NCI-H146 treated with DMSO at 0.1 percent for 48 hours (cell line): ENCODE measurements around the gene ERCC4.

Experiments
- DNase-seq: peaks from one replicate; lab custom pipeline; 2025; ENCODE audit not compliant: unreplicated experiment; lab: John Stamatoyannopoulos, UW

The ERCC4 gene

DNA sequence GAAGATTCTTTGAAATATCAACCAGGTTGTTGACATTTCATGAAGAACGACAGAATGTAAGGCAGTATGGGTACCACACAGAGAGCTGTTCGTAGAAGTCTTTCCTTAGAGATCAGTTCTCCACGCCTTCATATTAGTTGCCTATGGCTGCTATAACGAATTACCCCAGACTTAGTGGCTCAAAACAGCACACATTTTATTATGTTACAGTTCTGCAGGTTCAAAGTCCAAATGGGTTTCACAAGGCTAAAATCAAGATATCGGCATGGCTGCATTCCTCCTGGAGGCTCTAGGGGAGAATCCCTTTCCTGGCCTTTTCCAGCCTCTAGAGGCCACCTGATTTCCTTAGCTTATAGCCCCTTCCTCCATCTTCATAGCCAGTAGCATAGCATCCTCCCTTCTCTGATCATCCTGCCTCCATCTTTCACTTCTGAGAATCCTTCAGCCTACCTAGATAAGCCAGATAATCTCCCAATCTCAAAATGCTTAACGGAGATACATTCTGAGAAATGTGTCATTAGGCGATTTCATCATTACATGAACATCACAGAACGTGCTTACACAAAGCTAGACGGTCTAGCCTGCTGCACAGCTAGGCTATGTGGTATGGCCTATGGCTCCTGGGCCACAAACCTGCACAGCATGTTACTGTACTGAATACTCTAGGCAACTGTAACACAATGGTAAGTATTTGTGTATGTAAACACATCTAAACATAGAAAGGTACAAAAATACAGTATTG, 26.0 kb downstream of the ERCC4 start:
- no peak for DNase-seq

DNA sequence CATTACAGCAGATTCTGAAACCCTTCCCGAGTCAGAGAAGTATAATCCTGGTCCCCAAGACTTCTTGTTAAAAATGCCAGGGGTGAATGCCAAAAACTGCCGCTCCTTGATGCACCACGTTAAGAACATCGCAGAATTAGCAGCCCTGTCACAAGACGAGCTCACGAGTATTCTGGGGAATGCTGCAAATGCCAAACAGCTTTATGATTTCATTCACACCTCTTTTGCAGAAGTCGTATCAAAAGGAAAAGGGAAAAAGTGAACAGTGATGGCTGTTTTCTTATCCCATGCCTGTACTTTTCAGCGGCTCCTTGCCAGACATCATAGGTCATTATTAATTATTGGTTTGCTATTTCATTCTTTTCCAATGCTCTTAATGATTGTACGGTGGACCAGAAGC, 28.1 kb downstream of the ERCC4 start:
- DNase-seq, result no peak

DNA sequence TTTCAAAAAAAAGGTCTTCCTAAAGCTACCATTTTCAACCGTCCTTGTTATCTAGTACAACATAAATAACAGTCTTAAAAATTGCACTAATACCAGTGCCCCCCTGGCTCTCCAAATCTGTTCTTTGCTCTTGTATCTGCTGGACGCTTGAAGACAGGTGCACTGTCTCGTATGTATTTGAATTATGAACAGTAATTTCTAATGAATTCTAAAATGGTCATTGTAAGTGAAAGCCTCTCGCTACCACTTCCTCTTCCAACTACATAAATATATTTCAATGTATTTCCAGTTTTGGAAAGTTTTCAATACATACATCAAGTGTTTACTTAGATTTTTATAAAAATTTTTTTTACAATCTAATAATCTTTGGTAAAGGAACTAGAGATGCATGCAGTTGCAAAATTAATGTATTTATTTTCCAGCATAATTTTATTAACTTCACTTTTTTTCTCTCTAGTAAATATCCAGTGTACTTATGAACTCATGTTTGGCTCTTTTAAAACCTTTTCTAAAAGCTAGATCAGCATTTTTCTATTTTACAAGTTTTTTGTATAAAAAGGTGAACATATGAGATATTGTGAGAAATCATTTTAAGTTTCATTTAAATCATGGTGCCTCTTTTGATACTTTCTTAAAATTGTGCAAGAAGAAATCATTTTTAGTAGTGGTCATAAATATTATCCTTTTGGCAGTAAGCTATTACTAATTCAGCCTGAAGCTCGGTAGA, 31.0 kb downstream of the ERCC4 start:
- DNase-seq, result no peak

DNA sequence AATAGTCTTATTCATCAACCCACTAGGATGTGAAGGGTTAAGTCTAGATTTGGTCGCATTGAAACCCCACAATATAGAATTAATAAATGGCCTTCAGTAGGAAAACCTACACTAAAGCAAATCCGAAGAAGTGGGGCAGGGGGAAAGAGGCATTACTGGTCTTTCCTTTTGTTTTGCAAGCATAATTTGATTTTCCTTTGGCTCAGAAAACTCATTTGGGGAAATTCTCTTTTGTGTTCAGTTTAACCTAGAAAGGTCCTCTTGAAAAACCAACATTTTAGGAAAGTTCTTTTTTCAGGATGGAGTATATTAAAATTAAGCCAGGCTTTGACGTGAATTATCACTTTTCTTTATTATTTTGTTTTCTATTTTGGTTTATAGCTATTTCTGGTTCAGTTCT, 31.7 kb downstream of the ERCC4 start:
- DNase-seq, result no peak

DNA sequence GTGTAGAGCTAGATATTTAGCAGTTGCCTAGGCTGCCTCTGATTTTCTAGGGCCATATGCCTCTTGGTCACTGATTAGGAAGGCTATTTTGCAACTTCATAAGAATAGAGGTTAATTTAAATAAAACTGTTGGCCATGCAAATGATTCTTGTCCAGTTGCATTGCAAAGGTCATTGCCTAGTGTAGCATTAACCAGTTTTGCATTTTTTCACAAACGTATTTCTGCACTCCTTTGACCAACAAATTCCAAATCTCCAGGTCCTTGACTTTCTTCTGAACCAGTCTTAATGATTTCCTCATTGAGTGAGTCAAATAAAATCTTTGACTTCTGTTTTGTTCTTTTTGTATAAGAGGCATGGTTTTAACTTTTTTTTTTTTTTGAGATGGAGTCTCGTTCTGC, 33.5 kb downstream of the ERCC4 start:
- DNase-seq, result no peak

DNA sequence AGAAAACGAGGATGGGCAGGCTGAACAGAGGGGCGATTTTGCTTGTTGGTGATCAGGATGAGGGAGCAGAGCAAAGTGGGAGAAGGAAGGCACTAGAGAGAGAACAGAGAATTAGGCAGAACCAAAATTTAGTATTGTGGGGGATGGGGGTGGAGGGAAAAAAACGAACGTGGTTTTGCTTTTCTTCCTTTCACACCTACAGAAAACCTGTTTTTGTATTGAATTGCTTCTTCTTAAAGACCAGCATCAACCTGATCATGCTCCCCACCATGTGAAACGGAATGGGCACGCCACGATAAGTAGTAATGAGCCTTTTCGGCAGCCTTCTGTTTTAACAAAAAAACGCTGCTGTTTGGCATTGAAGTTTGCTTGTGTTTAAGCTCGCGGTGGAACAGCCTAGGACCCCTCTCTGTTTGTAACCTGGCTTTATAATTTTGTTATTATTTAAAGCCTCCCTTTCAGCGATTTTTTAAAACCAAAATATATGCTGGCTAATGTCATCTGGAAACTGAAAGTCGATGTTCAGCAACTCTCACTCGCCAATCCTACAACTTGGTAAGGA, 36.8 kb downstream of the ERCC4 start:
- no peak for DNase-seq

DNA sequence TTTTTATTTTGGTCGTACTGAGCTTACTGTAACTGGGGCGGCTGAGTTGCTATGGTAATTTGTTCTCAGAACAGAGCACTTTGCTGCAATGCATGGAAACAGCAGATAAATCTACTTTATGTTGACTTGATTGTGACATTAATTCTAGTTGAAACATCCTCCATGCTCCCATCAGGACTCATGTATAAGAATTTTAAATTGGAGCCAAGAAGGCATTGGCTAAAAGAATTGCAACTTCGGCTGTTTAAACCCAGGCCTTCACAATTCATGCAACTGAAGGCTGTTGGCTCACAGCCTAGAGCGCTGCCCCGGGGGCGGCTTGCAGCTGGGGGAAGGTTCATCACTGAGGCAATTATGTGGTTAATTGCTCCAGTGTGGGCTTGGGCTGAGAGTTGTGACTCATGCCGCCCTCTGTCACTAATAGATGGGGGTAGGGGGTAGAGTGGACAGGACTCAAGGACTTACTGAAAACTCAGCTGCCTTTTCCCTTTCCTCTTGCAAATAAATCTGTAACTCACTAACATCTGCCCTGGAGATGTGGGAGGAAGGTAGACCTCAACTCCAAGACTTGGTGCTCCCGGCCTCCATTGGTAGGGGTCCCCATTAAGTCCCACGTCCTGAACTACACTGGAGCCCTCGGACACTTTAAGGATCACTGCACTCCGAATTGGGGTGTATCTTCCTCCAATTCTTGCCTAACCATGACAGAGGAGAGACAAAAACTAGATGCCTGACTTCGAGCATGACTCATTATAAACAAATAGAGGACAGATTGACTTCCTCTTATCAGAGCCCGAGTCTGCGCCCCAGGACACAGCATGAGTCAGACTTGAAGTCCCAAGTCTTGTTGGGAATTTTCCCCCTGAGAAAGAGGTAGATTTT, 37.5 kb downstream of the ERCC4 start:
- DNase-seq, result peak; percentile 88

DNA sequence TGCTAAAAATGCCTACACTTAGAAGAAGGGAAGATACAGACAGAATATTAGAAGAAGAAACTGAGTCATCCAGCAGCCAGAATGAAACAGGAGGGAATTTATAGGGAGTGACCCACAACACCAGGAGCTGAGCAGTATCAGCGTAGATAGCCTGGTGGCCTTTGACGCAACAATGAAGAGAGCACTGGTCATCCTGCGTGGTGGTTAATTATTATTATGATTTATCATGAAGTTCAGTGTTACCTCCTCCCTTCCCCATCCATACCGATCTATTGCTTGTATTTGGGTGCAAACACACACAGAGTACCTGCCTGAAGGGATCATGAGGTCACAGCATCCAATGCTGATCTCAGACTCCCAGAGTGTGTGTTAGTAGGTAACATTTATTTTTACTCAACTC, 38.5 kb downstream of the ERCC4 start:
- no peak for DNase-seq

DNA sequence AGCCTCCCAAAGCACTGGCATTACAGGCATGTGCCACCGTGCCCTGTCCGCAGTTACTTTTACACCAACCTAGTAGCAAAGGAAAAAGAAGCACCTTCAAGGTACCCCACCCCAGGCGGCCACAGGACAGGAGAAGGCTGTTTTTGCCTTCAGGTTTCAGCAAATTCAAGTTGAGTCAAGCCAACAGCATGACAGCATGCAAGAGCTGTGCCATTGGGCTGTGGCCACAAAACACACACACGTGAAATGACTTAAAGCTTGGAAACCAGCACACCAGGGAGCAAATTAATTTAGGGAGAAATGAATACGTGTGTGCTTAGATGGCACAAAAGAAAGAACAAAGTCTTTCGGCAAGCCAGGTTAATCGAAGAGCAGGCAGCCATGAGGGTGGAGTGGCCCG, 39.7 kb downstream of the ERCC4 start:
- DNase-seq, result peak; percentile 48

DNA sequence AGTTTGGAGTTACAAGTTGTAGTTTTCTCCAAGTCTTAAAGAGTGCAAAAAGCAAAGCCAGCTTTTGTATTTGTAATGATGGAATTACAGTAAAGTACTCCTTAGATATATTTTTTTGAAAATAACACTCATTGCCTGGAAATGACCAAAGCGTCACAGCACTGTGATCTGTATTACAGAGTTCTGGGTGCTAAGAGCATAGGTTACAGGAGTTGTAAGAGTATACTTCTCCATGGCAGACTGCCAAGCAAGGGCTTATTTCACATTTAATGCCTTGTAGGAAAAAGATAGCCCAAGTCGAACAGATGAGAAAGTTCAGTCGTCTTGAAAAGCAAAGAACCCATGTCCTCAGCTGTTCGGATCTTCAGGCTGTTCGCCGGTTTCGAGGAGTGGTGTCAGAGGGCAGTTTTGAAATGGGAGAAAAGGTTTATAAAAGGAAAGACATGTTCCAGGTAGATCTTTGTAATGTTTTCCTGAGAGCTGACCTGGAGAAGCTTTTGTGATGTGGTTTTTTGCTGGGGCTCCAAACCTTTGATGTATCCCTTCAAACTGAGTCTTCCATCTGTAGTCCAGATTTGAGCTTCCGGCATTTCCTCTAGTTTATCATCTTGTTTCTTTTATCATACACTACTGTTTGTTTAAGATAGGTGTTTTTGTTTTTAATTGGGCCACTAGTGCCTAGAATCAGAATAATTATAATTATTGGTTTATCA, 41.3 kb downstream of the ERCC4 start:
- no peak for DNase-seq

DNA sequence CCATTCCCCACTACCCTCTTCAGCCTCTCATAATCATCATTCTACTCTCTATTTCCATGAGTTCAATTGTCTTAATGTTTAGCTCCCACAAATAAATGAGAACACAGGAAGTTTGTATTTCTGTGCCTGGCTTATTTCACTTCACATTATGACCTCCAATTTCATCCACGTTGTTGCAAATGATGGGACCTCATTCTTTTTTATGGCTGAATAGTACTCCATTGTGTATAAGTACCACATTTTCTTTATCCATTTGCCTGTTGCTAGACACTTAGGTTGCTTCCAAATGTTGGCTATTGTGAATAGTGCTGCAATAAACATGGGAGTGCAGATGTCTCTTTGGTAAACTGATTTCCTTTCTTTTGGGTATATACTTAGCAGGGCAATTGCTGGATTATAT, 42.3 kb downstream of the ERCC4 start:
- DNase-seq, result no peak

DNA sequence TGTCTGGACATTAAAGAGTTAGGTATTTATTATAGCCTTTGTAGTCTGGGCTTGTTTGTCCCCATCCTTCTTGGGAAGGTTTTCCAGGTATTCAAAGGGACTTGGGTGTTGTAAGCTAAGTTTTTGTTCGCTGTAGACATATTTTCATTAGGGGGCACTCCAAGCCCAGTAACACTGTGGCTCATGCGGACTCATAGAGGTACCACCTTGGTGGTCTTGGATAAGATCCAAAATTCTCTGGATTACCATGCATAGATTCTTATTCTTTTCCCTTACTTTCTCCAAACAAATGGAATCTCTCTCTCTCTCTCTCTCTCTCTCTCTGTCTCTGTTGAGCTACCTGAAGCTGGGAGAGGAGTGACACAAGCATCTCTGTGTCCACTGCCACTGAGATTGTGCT, 48.9 kb downstream of the ERCC4 start:
- DNase-seq, result no peak

DNA sequence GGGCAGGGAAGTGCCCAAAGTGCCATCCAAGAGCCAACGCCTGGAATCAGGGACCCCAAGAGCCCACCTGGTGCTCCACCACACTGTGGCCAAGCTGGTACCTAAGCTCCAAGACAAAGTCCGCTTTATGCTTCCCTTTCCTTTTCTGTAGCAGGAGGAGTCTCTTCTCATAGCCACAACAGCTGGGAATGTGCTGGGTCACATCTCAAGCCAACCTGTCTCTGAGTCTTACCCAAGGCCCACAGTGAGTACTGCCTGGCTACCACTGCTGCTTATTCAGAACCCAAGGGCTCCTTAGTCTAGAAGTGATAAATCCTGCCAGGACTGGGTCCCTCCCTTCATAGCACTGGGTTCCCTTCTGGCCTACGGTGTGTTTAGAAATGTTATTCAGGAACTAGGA, 49.8 kb downstream of the ERCC4 start:
- DNase-seq, result no peak

DNA sequence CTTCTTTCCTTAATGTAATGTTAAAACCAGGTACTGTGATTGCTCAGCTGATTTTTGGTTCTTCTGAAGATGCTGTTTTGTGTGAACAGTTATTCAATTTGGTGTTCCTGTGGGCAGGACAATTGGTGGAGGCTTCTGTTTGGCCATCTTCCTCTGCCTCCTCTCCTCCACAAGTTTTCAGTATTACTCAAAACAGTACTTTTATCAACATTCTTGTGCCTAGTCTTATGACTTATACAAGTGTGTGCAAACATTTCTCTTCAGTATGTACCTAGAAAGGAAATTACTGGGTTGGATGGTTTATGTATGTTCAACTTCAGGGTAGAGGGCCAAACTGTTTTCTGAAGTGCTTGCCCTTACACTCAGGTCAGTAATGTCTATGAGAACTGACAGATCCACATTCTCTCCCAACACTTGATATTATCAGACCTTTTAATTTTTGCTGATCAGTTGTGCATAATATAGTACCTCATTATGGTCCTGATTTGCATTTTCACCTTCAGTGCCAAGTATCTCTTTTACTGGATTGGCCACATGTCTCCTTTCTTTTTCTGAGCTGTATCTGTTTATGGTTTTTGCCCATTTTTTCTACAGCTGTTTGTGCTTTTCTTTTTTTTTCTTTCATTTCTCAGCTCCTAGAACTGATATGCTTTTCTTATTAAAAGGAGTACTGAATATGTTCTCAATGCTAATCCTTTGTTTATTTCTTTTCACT, 50.9 kb downstream of the ERCC4 start:
- no peak for DNase-seq

DNA sequence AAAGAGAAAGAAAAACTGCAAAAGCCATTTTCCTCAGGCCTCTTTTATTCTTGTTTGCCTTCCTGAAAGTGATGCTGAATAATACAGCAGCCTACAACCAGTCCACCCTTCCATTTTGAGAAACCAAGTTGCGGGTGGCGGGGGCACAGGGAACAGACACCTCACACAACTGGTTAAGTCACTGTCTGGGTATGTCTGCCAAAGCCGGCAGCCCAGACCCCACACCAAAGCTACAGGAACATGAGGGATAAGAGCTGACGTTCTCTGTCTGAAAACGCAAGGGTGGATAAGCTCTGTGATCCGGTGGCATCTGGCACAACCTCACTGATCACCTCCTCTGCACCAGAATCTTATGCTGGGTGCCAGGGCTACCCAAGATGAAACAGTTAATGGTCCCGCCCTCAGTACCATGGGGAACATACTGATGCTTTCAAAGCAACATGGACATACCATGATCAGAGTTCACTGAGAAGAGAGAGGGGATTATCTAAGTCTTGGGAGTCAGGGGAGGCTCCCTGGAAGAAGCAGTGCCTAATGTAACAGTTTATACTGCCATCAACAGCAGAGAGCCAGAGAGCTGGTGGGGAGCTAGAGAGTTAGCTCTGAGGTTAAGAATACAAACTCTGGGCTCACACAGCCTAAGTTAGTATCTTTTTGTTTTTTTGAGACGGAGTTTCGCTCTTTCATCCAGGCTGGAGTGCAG, 53.5 kb downstream of the ERCC4 start:
- no peak for DNase-seq

DNA sequence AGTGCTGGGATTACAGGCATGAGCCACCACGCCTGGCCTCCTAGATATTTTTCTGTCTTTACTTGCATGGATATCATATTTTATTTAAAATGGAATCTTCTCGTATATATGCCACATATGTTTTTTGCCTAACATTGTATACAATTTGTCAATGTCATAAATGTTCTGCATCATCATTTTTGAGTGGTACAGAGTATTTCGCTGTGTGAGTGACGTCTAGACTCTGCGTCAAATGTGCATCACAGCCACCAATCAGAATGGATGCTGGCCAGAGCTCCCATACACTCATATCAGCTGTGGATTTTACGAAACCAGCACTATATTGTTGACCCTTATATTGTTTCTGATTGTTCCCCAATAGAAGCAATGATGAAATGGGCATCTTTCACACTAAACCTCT, 57.2 kb downstream of the ERCC4 start:
- no peak for DNase-seq

DNA sequence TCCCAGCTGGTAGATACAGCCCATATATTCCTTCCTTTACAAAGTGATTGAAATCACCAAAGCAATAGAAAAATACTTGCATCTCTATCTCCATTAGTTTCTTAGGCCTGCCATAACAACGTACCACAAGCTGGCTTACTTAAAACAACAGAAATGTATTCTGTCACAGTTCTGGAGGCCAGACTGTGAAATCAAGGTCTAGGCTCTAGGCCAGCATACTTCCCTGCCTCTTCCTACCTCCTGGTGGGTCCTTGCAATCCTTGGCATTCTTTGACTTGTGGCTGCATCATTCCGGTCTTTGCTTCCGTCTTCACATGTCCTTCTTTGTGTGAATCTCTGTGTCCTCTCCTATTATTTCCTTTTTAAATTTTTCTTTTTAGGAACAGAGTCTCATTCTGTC, 62.5 kb downstream of the ERCC4 start:
- DNase-seq, result no peak

DNA sequence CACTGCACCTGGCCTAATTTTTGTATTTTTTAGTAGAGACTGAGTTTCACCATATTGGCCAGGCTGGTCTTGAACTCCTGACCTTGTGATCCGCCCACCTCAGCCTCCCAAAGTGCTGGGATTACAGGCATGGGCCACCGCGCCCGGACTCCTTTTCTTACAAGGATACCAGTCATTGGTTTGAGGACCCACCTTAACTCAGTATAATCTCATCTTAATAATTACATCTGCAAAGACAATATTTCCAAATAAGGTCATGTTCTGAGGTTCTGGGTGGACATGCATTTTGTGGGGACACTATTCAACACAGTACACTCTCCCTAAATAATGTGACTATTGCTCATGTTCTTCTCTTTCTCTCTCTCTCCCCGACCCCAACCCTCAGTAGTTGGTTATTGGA, 63.7 kb downstream of the ERCC4 start:
- DNase-seq, result no peak

DNA sequence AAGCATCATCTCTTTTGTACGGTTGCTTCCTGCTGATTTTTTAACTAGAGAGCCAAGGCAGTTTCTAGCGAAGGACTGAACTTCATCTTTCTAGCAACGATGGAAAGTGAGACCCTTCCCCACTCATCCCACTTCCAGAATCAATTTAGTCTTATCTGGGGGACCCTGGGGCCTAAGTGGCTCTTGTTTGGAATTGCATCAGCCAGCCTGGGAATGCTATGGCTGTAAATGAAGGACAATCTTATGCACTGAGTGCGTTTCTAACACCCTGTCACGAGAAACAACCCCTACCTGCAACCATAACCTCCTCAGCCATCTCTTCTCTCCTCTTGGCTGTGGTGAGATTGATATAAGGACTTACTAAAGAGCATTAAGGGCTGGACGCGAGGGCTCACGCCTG, 64.8 kb downstream of the ERCC4 start:
- DNase-seq, result no peak

DNA sequence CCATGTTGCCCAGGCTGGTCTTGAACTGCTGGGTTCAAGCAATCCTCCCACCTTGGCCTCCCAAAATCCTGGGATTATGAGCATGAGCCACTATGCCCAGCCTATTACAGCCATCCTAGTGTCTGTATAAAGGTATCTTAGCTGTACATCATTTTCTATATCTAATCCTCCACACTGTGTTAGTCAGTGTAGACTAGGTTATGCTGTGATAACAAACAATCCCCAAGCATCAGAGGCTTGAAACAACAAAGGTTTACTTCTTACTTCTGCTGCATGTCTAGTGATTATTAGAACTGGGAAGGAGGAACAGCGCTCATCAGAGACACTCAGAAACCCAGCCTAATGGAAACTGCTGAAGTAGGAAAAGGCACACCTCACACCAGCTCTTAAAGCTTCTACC, 68.1 kb downstream of the ERCC4 start:
- DNase-seq, result no peak
